ENCODE results near the gene SRMS.

DNA sequence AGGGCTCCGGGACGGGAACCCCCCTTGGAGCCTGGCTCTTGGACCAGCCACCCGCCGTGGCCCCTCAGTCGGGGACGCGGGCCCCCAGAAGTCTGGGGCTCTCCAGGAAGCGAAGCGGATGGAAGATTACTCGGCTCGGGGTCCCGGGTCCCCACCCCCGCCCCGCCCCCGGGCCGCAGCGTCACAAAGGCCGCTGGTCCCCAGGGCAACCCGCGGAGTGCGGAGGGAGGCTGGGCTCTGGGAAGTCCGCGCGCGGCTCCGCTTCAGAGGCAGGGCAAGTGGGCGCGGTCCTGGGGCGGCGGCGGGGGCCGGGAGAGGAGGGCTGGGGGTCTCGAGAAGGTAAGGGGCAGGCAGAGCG is 6.4 kb upstream of the SRMS start, which contains the start of gene FNDC11:
- TF ChIP-seq, protein P1, sequence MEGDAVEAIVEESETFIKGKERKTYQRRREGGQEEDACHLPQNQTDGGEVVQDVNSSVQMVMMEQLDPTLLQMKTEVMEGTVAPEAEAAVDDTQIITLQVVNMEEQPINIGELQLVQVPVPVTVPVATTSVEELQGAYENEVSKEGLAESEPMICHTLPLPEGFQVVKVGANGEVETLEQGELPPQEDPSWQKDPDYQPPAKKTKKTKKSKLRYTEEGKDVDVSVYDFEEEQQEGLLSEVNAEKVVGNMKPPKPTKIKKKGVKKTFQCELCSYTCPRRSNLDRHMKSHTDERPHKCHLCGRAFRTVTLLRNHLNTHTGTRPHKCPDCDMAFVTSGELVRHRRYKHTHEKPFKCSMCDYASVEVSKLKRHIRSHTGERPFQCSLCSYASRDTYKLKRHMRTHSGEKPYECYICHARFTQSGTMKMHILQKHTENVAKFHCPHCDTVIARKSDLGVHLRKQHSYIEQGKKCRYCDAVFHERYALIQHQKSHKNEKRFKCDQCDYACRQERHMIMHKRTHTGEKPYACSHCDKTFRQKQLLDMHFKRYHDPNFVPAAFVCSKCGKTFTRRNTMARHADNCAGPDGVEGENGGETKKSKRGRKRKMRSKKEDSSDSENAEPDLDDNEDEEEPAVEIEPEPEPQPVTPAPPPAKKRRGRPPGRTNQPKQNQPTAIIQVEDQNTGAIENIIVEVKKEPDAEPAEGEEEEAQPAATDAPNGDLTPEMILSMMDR (optimal IDR thresholded peaks at IDR 0.05 in 1 of 3, IDR thresholded peaks at IDR 0.05 in 1 of 3, conservative IDR thresholded peaks at IDR 0.05 in 1 of 3; ENCODE audit: extremely low read depth in 1 of 3, insufficient read depth in 2 of 3, low read length in 3 of 3), result no peak
- TF ChIP-seq EZH2 (IDR thresholded peaks at IDR 0.05; ENCODE audit: low read length), result no peak
